Endothelial cell of umbilical vein (primary cell): Measurements from ENCODE around the gene CCSER1. TPM values are rescaled to one million over a fixed set of nuclear protein-coding genes. Genes with fewer than 3 reads are reported as not detected.

Source experiments
- BruUV-seq: library from RNA; stranded (reverse); fragments of 400-500 nt; replicated peaks from 2 replicates; lab custom pipeline; 2021; lab: Mats Ljungman, UMichigan
- CTCF ChIA-PET: fragments of 300-600, 350-600 bp; sonication (Branson Sonifier 250); formaldehyde crosslinking; loops from one replicate; lab custom pipeline; 2021; ENCODE audit warnings: antibody characterized with exemption, inconsistent platforms; lab: Charles Lee
- POLR2A ChIA-PET: fragments of 300-600, 350-600 bp; sonication (Branson Sonifier 250); formaldehyde crosslinking; loops from one replicate; lab custom pipeline; 2021; ENCODE audit warnings: antibody characterized with exemption, inconsistent platforms; lab: Charles Lee
- DNase-seq: peaks from one replicate; pipeline ENCODE4 v3.0.0-alpha.2; 2011; ENCODE audit warnings: low read depth, low spot score
- FAIRE-seq: peaks from 2 replicates; lab custom pipeline; 2011; peaks lifted over from hg19 to GRCh38; lab: Jason Lieb, UNC
- H2AFZ ChIP-seq: 2 replicates; pipeline ENCODE4 v1.6.0; 2012; ENCODE audit warnings: low read depth, low read length, control low read depth, inconsistent platforms
- H3K27ac ChIP-seq: 2 replicates; pipeline ENCODE4 v1.5.1; 2011; ENCODE audit warnings: low read depth, mild to moderate bottlenecking, control low read depth, low read length, moderate library complexity; ENCODE audit not compliant: insufficient read depth
- H3K27me3 ChIP-seq, 2 experiments: 2 replicates each; pipeline versions ENCODE4 v1.6.0 to v1.6.1; 2011; ENCODE audit warnings: low read length in 2 of 2, mixed read lengths in 1 of 2; ENCODE audit not compliant: control insufficient read depth in 2 of 2, insufficient read depth in 2 of 2
- H3K36me3 ChIP-seq, 2 experiments: 2 replicates in 1 of 2; 3 replicates in 1 of 2; pipeline ENCODE4 v1.5.1; 2011; ENCODE audit warnings: low read length in 2 of 2, mild to moderate bottlenecking in 1 of 2, moderate library complexity in 1 of 2; ENCODE audit not compliant: control insufficient read depth in 2 of 2, insufficient read depth in 2 of 2; ENCODE audit errors: extremely low read depth in 1 of 2
- H3K4me1 ChIP-seq: 3 replicates; pipeline ENCODE4 v1.5.1; 2011; ENCODE audit warnings: mild to moderate bottlenecking, low read length; ENCODE audit not compliant: control insufficient read depth, insufficient read depth; ENCODE audit errors: extremely low read depth
- H3K4me2 ChIP-seq: 2 replicates; pipeline ENCODE4 v1.6.1; 2011; ENCODE audit warnings: low read length, control low read depth, mixed read lengths; ENCODE audit not compliant: insufficient read depth
- H3K4me3 ChIP-seq, 3 experiments: fragments of 200-600 bp in 1 of 3; sonication (generic), shearing (Covaris generic) in 1 of 3; replicated peaks in 1 of 3; 2 replicates each; pipeline ENCODE4 v1.5.1; 2011 to 2016; ENCODE audit warnings: control low read depth in 3 of 3, low read length in 3 of 3, mild to moderate bottlenecking in 2 of 3, inconsistent platforms in 1 of 3, low read depth in 1 of 3, moderate library complexity in 1 of 3; ENCODE audit not compliant: insufficient read depth in 1 of 3
- H3K79me2 ChIP-seq: 2 replicates; pipeline ENCODE4 v1.6.0; 2012; ENCODE audit warnings: low read length, inconsistent platforms; ENCODE audit not compliant: control insufficient read depth, insufficient read depth
- H3K9ac ChIP-seq: replicated peaks from 2 replicates; pipeline ENCODE3; 2011; ENCODE audit warnings: low read length, control low read depth; ENCODE audit not compliant: insufficient read depth; ENCODE audit errors: extremely low read depth
- H3K9me1 ChIP-seq: replicated peaks from 3 replicates; pipeline ENCODE4 v1.6.0; 2011; ENCODE audit warnings: mild to moderate bottlenecking, low read length; ENCODE audit not compliant: control insufficient read depth, insufficient read depth; ENCODE audit errors: extremely low read depth
- H3K9me3 ChIP-seq: replicated peaks from 2 replicates; pipeline ENCODE4 v1.5.1; 2012; ENCODE audit warnings: low read length, inconsistent platforms; ENCODE audit not compliant: control insufficient read depth, insufficient read depth
- H4K20me1 ChIP-seq: replicated peaks from 2 replicates; pipeline ENCODE3; 2011; ENCODE audit warnings: mild to moderate bottlenecking, low read length; ENCODE audit not compliant: control insufficient read depth, insufficient read depth; ENCODE audit errors: extremely low read depth
- CTCF ChIP-seq, 2 donors: IDR thresholded peaks; 1 replicate in 1 of 2; 2 replicates in 1 of 2; pipeline ENCODE4 v1.5.1; 2011; ENCODE audit warnings: low read length in 2 of 2, mild to moderate bottlenecking in 2 of 2, moderate library complexity in 2 of 2, control low read depth in 1 of 2, inconsistent platforms in 1 of 2, low read depth in 1 of 2; ENCODE audit not compliant: insufficient read depth in 1 of 2; ENCODE audit errors: extremely low read depth in 1 of 2
- EZH2 ChIP-seq: IDR thresholded peaks from 2 replicates; pipeline ENCODE4 v1.6.1; 2012; ENCODE audit warnings: borderline replicate concordance, low read depth, mild to moderate bottlenecking, moderate library complexity, low read length, inconsistent platforms; ENCODE audit not compliant: severe bottlenecking
- FOS ChIP-seq: IDR thresholded peaks from 2 replicates; pipeline ENCODE4 v1.6.1; 2011; ENCODE audit warnings: mild to moderate bottlenecking, low read length, moderate library complexity, borderline replicate concordance; ENCODE audit not compliant: insufficient read depth
- GATA2 ChIP-seq: IDR thresholded peaks from 2 replicates; pipeline ENCODE4 v1.7.0; 2011; ENCODE audit warnings: low read depth, mild to moderate bottlenecking, moderate library complexity, mixed read lengths, low read length; ENCODE audit not compliant: insufficient read length, insufficient read depth
- JUN ChIP-seq: IDR thresholded peaks from 2 replicates; pipeline ENCODE4 v1.6.1; 2011; ENCODE audit warnings: borderline replicate concordance, low read depth; ENCODE audit not compliant: insufficient read length, insufficient read depth
- MAX ChIP-seq: IDR thresholded peaks from 2 replicates; pipeline ENCODE4 v1.6.1; 2011; ENCODE audit not compliant: insufficient read depth, insufficient read length
- MYC ChIP-seq: IDR thresholded peaks from one replicate; pipeline ENCODE4 v1.6.1; 2011; ENCODE audit warnings: mild to moderate bottlenecking, low read depth, low read length
- POLR2A ChIP-seq: IDR thresholded peaks from 2 replicates; pipeline ENCODE4 v1.6.1; 2012; ENCODE audit warnings: low read depth, mild to moderate bottlenecking, control low read depth, low read length
- POLR2AphosphoS5 ChIP-seq: IDR thresholded peaks from 2 replicates; pipeline ENCODE4 v1.6.1; 2012; ENCODE audit warnings: low read depth, mild to moderate bottlenecking, control low read depth, low read length, moderate library complexity; ENCODE audit not compliant: insufficient read depth
- dilution Hi-C: fragments of 300-500 bp; cut with MboI; formaldehyde crosslinking; loops from one replicate; pipeline ENCODE4 v1.15.0; 2019; ENCODE audit warnings: low sequenced_read_pairs; ENCODE audit not compliant: extremely low pct_ligation_motif_present
- intact Hi-C: fragments of 100-400 bp; cut with micrococcal nuclease; formaldehyde crosslinking; loops from one replicate; pipeline ENCODE4 v1.10.0; 2022
- polyA plus RNA-seq, 4 experiments: library from polyadenylated mRNA; depleted of rRNA in 3 of 4; stranded (reverse) in 3 of 4; unstranded in 1 of 4; fragments of >200 nt; gene quantifications; 2 replicates each; pipeline versions ENCODE4 v1.2.1 to v1.2.3, GENCODE V29; 2011 to 2012; ENCODE audit warnings: missing spikeins in 1 of 4
- total RNA-seq: library from RNA; stranded (reverse); gene quantifications from 2 replicates; pipeline ENCODE4 v1.2.3, GENCODE V29; 2021

CCSER1 gene
- total and polyA plus RNA-seq, 2 donors (not counting 3 experiments of a cell fraction or from before 2014, with no cell fraction given) = 0.11 to 1.8 TPM

- POLR2A ChIA-PET = no interaction called here
- H3K9me1 ChIP-seq = no peaks in the 10 kb centered on the region
- H3K27ac ChIP-seq = no peak overlapping the region
- no peak overlapping the region for H2AFZ ChIP-seq
- dilution Hi-C loops = no loop called here
- H3K9me3 ChIP-seq = no peaks in the 10 kb centered on the region
- FAIRE-seq (no peak), DNase-seq (no peak)
- CTCF ChIA-PET = no interaction called here
- H3K79me2 ChIP-seq = no peaks in the 10 kb centered on the region
- H3K27me3 ChIP-seq = no peaks in the 10 kb centered on the region
- no peak overlapping the region for H3K9ac ChIP-seq
- no peak for TF ChIP-seq FOS
- no peak for TF ChIP-seq MAX
- TF ChIP-seq EZH2 = no peak
- no peak for TF ChIP-seq POLR2A
- TF ChIP-seq POLR2AphosphoS5 = no peak
- no peak for TF ChIP-seq MYC
- TF ChIP-seq JUN = no peak
- TF ChIP-seq CTCF (IDR thresholded peaks at IDR 0.05; ENCODE audit: extremely low read depth in 1 of 2, insufficient read depth in 1 of 2, low read depth in 1 of 2, low read length in 2 of 2) = no peak
- no peak for TF ChIP-seq GATA2
- no peak overlapping the region for H3K4me3 ChIP-seq
- H3K4me2 ChIP-seq = no peak overlapping the region
- intact Hi-C loops = no loop called here
- H4K20me1 ChIP-seq = no peaks in the 10 kb centered on the region
- no peaks in the 10 kb centered on the region for H3K36me3 ChIP-seq
- H3K4me1 ChIP-seq = no peaks in the 10 kb centered on the region
- no TSS peak for BruUV-seq
Measured at GRCh38 chr4:90171491-90171890, 44.3 kb downstream of the CCSER1 start.
